B cell (primary cell): ENCODE results near the gene TMEM87A.

Experiments
- EZH2 ChIP-seq: IDR thresholded peaks from 2 replicates; pipeline ENCODE4 v1.6.1; 2012; ENCODE audit warnings: borderline replicate concordance, low read depth, mild to moderate bottlenecking, moderate library complexity, low read length; ENCODE audit not compliant: insufficient read depth, poor library complexity, severe bottlenecking
- TF ChIP-seq, protein P1 (sequence below): fragments of 200-600 bp; IDR thresholded peaks from one replicate; pipeline ENCODE4 v1.8.0; 2022; ENCODE audit warnings: antibody characterized with exemption, mild to moderate bottlenecking

DNA sequence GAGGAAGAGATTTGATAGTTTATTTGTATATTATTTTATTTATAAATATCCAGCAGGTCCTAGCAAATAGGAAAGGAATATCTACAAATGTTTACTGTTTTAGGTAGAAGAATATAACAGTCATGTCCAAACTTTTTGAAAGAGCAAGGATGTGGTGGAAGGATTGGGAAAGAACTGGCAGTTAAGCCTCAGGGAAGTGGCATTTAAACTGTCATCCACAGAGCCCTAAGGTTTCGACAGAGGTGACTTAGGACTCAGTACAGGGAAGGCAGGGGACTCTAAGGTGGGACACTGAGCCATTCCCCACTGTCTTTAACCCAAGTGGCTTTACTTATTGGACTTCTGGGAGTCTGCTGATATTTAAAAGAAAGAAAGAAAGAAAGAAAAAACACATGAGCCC lies 11.8 kb upstream of the TMEM87A start:
- TF ChIP-seq EZH2, result no peak
- TF ChIP-seq, protein P1, sequence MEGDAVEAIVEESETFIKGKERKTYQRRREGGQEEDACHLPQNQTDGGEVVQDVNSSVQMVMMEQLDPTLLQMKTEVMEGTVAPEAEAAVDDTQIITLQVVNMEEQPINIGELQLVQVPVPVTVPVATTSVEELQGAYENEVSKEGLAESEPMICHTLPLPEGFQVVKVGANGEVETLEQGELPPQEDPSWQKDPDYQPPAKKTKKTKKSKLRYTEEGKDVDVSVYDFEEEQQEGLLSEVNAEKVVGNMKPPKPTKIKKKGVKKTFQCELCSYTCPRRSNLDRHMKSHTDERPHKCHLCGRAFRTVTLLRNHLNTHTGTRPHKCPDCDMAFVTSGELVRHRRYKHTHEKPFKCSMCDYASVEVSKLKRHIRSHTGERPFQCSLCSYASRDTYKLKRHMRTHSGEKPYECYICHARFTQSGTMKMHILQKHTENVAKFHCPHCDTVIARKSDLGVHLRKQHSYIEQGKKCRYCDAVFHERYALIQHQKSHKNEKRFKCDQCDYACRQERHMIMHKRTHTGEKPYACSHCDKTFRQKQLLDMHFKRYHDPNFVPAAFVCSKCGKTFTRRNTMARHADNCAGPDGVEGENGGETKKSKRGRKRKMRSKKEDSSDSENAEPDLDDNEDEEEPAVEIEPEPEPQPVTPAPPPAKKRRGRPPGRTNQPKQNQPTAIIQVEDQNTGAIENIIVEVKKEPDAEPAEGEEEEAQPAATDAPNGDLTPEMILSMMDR, result no peak
